ENCODE results near the gene EPN2. TPM values are rescaled to one million over a fixed set of nuclear protein-coding genes. Genes with fewer than 3 reads are reported as not detected.

Gene EPN2
- total RNA-seq, 1 experiment from 2014 or later, result 31.3 TPM

DNA sequence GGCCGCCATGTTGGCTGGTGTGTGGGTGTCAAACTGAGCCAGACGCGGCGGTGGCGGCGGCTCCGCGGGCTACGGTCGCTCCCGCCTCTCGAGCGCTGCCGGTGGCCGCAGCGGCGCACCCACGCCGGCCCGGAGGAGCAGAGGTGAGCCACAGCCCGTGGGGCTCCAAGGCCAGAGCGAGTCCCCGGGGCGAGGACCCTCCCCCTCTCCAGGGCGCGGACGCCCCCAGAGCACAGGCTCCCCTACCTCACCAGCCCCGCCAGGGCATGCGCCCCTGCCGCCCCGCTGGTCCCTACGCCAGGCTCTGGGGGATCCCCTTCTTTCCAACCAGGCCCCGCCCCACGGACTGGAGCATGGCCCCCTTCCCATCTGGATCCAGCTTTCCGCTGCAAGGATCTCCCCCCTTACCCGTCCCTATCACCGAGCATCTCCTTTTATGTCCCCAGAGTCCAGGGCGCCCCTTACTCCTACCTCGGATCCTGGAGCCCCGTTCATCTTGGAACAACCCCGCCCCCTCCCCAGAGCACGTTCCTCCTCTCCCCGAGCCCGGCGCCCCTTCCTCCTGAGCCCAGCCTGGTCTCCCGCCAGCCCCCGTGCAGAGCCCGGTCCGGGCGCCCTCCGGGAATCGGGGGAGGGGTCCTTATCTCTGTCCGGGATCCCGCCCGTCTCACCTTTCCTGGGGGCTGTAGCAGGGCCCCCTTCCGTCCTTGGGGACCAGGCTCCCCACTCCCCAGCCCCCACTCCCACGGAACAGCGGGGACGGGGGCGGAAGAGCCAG lies 412 bp downstream of the EPN2 start:
- intact Hi-C loops (cut with micrococcal nuclease; ENCODE audit: unreplicated experiment), result no loop called here
- Mint-ChIP-seq H3K9me3 (ENCODE audit: low read depth, unreplicated experiment) (no peaks in the 10 kb centered on the region), H3K27me3 (ENCODE audit: unreplicated experiment) (no peaks in the 10 kb centered on the region), H3K4me3 (ENCODE audit: low read depth, unreplicated experiment) (peak overlapping the region; percentile 75), H3K27ac (ENCODE audit: unreplicated experiment) (no peak overlapping the region), H3K4me1 (ENCODE audit: low read depth, unreplicated experiment) (no peaks in the 10 kb centered on the region), H3K36me3 (ENCODE audit: insufficient read depth, unreplicated experiment) (peaks cover 18% of the 10 kb centered on the region)
- TF ChIP-seq, protein P1, sequence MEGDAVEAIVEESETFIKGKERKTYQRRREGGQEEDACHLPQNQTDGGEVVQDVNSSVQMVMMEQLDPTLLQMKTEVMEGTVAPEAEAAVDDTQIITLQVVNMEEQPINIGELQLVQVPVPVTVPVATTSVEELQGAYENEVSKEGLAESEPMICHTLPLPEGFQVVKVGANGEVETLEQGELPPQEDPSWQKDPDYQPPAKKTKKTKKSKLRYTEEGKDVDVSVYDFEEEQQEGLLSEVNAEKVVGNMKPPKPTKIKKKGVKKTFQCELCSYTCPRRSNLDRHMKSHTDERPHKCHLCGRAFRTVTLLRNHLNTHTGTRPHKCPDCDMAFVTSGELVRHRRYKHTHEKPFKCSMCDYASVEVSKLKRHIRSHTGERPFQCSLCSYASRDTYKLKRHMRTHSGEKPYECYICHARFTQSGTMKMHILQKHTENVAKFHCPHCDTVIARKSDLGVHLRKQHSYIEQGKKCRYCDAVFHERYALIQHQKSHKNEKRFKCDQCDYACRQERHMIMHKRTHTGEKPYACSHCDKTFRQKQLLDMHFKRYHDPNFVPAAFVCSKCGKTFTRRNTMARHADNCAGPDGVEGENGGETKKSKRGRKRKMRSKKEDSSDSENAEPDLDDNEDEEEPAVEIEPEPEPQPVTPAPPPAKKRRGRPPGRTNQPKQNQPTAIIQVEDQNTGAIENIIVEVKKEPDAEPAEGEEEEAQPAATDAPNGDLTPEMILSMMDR (IDR thresholded peaks at IDR 0.05; ENCODE audit: unreplicated experiment), result no peak
- CTCF ChIA-PET, result no interaction called here
- no TSS peak for BruUV-seq (replicated peaks)
- peak; percentile 8 for DNase-seq

DNA sequence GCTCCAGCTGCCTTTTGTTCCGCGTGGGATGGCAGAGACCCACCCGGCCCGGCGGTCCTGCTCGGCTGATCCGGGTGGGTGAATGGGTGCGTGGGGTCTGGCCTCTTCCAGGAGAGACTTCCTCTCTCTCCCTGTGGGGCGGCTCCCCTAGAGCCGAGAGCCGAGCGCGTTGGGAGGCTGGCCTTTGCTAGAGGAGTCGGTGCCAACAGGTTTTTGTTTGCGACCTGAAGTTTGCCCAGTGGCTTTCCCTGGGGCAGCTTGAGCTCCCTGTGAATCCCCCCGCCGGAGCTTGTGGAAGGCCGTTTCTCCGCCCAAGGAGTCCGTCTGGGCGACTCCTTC lies 970 bp downstream of the EPN2 start:
- CTCF ChIA-PET, result no interaction called here
- Mint-ChIP-seq H3K4me1 (ENCODE audit: low read depth, unreplicated experiment) (no peaks in the 10 kb centered on the region), H3K27me3 (ENCODE audit: unreplicated experiment) (no peaks in the 10 kb centered on the region), H3K4me3 (ENCODE audit: low read depth, unreplicated experiment) (peak overlapping the region; percentile 75), H3K36me3 (ENCODE audit: insufficient read depth, unreplicated experiment) (peaks cover 18% of the 10 kb centered on the region), H3K27ac (ENCODE audit: unreplicated experiment) (no peak overlapping the region), H3K9me3 (ENCODE audit: low read depth, unreplicated experiment) (no peaks in the 10 kb centered on the region)
- peak; percentile 14 for DNase-seq
- intact Hi-C loops (cut with micrococcal nuclease; ENCODE audit: unreplicated experiment), result no loop called here
- no TSS peak for BruUV-seq (replicated peaks)
- TF ChIP-seq, protein P1 (IDR thresholded peaks at IDR 0.05; ENCODE audit: unreplicated experiment), result no peak

DNA sequence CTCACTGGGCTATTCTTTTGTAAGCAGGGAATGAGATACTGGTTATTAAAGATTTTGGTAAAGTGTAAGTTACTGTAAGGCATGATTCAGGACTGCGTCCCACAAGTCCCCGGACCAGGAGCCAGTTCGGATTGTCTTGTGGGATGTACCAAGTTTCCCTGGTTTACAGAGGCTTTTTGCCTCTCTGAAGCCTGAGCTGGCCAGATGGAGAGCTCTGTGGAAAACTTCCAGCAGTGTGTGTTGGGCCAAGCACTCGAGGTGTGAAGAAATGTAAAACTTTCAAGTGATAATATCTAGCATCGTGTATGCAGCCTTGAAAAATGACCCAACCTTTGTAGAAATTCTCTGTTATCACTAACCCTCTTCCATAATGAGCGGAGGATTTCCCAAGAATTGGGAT lies 2.4 kb downstream of the EPN2 start:
- CTCF ChIA-PET, result no interaction called here
- H3K4me1 Mint-ChIP-seq (ENCODE audit: low read depth, unreplicated experiment), result no peaks in the 10 kb centered on the region
- H3K9me3 Mint-ChIP-seq (ENCODE audit: low read depth, unreplicated experiment), result no peaks in the 10 kb centered on the region
- H3K36me3 Mint-ChIP-seq (ENCODE audit: insufficient read depth, unreplicated experiment), result peaks cover 18% of the 10 kb centered on the region
- no peaks in the 10 kb centered on the region for H3K27me3 Mint-ChIP-seq (ENCODE audit: unreplicated experiment)
- DNase-seq, result no peak
- intact Hi-C loops (cut with micrococcal nuclease; ENCODE audit: unreplicated experiment), result no loop called here
- BruUV-seq (replicated peaks), result no TSS peak
- no peak overlapping the region for H3K4me3 Mint-ChIP-seq (ENCODE audit: low read depth, unreplicated experiment)
- H3K27ac Mint-ChIP-seq (ENCODE audit: unreplicated experiment), result no peak overlapping the region
- TF ChIP-seq, protein P1 (IDR thresholded peaks at IDR 0.05; ENCODE audit: unreplicated experiment), result no peak

DNA sequence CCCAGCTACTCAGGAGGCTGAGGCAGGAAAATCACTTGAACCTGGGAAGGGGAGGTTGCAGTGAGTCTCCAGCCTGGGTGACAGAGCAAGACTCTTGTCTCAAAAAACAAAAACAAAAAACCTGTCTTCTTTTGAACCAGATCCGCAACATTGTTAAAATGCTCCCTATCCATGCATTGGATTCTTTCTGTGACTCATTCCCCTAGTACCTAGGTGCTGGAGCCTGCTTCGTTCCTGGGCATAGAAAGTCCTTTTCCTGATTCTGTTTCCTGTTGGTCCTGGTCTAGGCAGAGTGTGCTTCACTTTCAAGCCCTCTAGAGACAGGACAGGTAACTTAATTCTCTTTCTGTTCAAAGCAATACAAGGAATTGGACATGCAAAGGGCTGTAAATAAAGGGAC lies 5.2 kb downstream of the EPN2 start:
- Mint-ChIP-seq H3K4me1 (ENCODE audit: low read depth, unreplicated experiment) (peaks cover 6% of the 10 kb centered on the region), H3K36me3 (ENCODE audit: insufficient read depth, unreplicated experiment) (peaks cover 18% of the 10 kb centered on the region), H3K27me3 (ENCODE audit: unreplicated experiment) (no peaks in the 10 kb centered on the region), H3K27ac (ENCODE audit: unreplicated experiment) (no peak overlapping the region), H3K4me3 (ENCODE audit: low read depth, unreplicated experiment) (no peak overlapping the region), H3K9me3 (ENCODE audit: low read depth, unreplicated experiment) (no peaks in the 10 kb centered on the region)
- BruUV-seq (replicated peaks), result no TSS peak
- TF ChIP-seq, protein P1 (IDR thresholded peaks at IDR 0.05; ENCODE audit: unreplicated experiment), result no peak
- peak; percentile 25 for DNase-seq
- intact Hi-C loops (cut with micrococcal nuclease; ENCODE audit: unreplicated experiment), result no loop called here
- CTCF ChIA-PET, result interaction anchor here (0.7 to 0.9 kb wide), 3 partner anchors 18 to 223 kb away, joined by 5 read pairs; no protein-coding TSS in a partner anchor

Measured in Calu3 (cell line).